ENCODE measurements around the gene NRAP. TPM values are rescaled to one million over a fixed set of nuclear protein-coding genes. Genes with fewer than 3 reads are reported as not detected.

The NRAP gene
- total and polyA plus RNA-seq, 12 donors = 168 to 1,999 (median 1,161) TPM

- Histone ChIP-seq H3K4me1 (peaks cover 0 to 80% (median 38%) of the 10 kb centered on the region in 9 donors), H3K36me3 (peaks cover 0 to 84% (median 0%) of the 10 kb centered on the region in 9 donors), H3K4me3 (no peak overlapping the region), H3K27me3 (peaks cover 0 to 31% (median 8%) of the 10 kb centered on the region in 7 donors), H3K27ac (peak overlapping the region in 1 of 10 donors; percentile 3), H3K9me3 (no peaks in the 10 kb centered on the region)
- ATAC-seq (no peak), DNase-seq (no peak)
- intact Hi-C loops (cut with DNase I) = no loop called here
- 57% methylated on average over 15 of the region's 15 CpGs for WGBS, 2 donors
- TF ChIP-seq CTCF (IDR thresholded peaks at IDR 0.05) = no peak
Observed at GRCh38 chr10:113613977-113614690, 49.7 kb downstream of the NRAP start.

GRCh38 chr10:113613427-113613826, 50.4 kb downstream of the NRAP start:
- Histone ChIP-seq H3K27me3 (peaks cover 0 to 29% (median 12%) of the 10 kb centered on the region in 7 donors), H3K36me3 (peaks cover 0 to 85% (median 4%) of the 10 kb centered on the region in 9 donors), H3K27ac (peak overlapping the region in 1 of 10 donors; percentile 52), H3K9me3 (no peaks in the 10 kb centered on the region), H3K4me1 (peaks cover 0 to 78% (median 38%) of the 10 kb centered on the region in 9 donors), H3K4me3 (no peak overlapping the region)
- intact Hi-C loops (cut with DNase I) = no loop called here
- no peak for ATAC-seq
- TF ChIP-seq CTCF (IDR thresholded peaks at IDR 0.05) = no peak
- DNase-seq = no peak
- 75 to 86% methylated on average over 2 of the region's 2 CpGs for WGBS, 2 donors

- Histone ChIP-seq H3K36me3 (peaks cover 0 to 84% (median 5%) of the 10 kb centered on the region in 9 donors), H3K4me1 (peaks cover 0 to 65% (median 33%) of the 10 kb centered on the region in 9 donors), H3K27me3 (peaks cover 0 to 16% (median 7%) of the 10 kb centered on the region in 7 donors), H3K4me3 (no peak overlapping the region), H3K27ac (peak overlapping the region in 5 of 10 donors; percentile 17 to 60 (median 45)), H3K9me3 (no peaks in the 10 kb centered on the region)
- intact Hi-C loops (cut with DNase I) = no loop called here
- DNase-seq = peak; percentile 35 to 46
- ATAC-seq = peak in 7 of 8 donors; percentile 48 to 84 (median 70)
- WGBS, 2 donors = 52 to 65% methylated on average over 3 of the region's 3 CpGs
- TF ChIP-seq CTCF (IDR thresholded peaks at IDR 0.05) = no peak
Observed at GRCh38 chr10:113612154-113612553, 51.7 kb downstream of the NRAP start.

- no peak for TF ChIP-seq CTCF (IDR thresholded peaks at IDR 0.05)
- no peaks in the 10 kb centered on the region for H3K9me3 ChIP-seq
- intact Hi-C loops (cut with DNase I) = no loop called here
- 35 to 36% methylated on average over 26 of the region's 26 CpGs for WGBS, 2 donors
- peak overlapping the region in 8 of 10 donors; percentile 17 to 60 (median 41) for H3K27ac ChIP-seq
- peaks cover 0 to 8% (median 0%) of the 10 kb centered on the region in 7 donors for H3K27me3 ChIP-seq
- H3K4me3 ChIP-seq = no peak overlapping the region
- ATAC-seq (peak in 6 of 8 donors; percentile 9 to 32 (median 18)), DNase-seq (no peak)
- peaks cover 0 to 84% (median 5%) of the 10 kb centered on the region in 9 donors for H3K36me3 ChIP-seq
- H3K4me1 ChIP-seq = peaks cover 0 to 70% (median 37%) of the 10 kb centered on the region in 9 donors
Observed at GRCh38 chr10:113610631-113611601, 52.9 kb downstream of the NRAP start.
